ENCODE results near the gene EIF3D.
"Not testable (repeated sequence)": the region's sequence is repeated elsewhere in the genome, so short reads cannot be mapped to it uniquely, and the experiment has no call there.

EIF3D gene

DNA sequence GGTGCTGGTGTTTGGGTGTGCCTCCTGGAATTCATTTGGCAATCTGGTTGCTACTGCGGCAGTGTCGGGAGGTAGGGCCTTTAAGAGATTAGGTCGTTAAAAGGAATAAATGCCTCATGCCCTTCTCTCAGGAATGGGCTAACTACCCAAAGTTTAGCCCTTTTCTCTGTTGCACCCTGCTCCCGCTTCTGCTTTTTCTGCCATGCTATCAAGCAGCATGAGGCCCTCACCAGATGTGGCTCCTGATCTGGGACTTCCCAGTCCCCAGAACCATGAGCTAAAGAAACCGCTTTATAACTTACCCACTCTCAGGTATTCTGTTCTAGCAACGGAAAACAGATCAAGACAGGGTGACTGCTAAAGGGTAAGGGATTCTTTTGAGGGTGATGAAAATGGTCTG is 6.3 kb downstream of the EIF3D start:
- no peak overlapping the region for H3K27ac ChIP-seq (ENCODE audit: low read length)
- H3K9me3 ChIP-seq (ENCODE audit: control insufficient read depth in 1 of 2, low read length in 2 of 2): no peaks in the 10 kb centered on the region
- H3K4me1 ChIP-seq (ENCODE audit: control insufficient read depth in 1 of 2, insufficient read depth in 2 of 2, low read length in 2 of 2): peaks cover 0 to 4% of the 10 kb centered on the region in 2 donors
- H3K4me3 ChIP-seq (ENCODE audit: low read depth in 1 of 2, low read length in 2 of 2): no peak overlapping the region
- peaks cover 72 to 85% of the 10 kb centered on the region in 2 donors for H3K36me3 ChIP-seq (ENCODE audit: control insufficient read depth in 1 of 2, insufficient read depth in 2 of 2, low read length in 2 of 2)
- no peaks in the 10 kb centered on the region for H3K27me3 ChIP-seq (ENCODE audit: low read depth, low read length)

DNA sequence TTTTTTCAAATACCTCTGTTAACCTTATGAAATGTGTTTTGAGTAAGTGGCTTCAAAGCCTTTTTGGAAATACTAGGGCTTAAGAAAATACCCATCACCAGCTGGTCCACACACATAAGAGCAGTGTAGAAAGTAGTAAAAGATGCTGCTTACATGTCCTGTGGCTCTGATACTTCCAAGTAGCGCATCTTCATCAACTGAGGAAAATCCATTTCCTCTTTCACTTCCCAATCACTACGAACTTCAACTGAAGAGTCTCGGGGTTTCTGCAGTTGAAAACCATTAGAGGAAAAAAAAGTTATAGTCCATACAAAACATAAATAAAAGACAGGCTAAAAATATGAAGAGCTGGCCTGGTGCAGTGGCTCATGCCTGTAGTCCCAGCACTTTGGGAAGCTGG is 8.5 kb downstream of the EIF3D start:
- Histone ChIP-seq H3K4me1 (ENCODE audit: control insufficient read depth in 1 of 2, insufficient read depth in 2 of 2, low read length in 2 of 2) (no peaks in the 10 kb centered on the region), H3K36me3 (ENCODE audit: control insufficient read depth in 1 of 2, insufficient read depth in 2 of 2, low read length in 2 of 2) (peaks cover 79 to 100% of the 10 kb centered on the region in 2 donors), H3K27me3 (ENCODE audit: low read depth, low read length) (no peaks in the 10 kb centered on the region), H3K4me3 (ENCODE audit: low read depth in 1 of 2, low read length in 2 of 2) (no peak overlapping the region), H3K9me3 (ENCODE audit: control insufficient read depth in 1 of 2, low read length in 2 of 2) (no peaks in the 10 kb centered on the region), H3K27ac (ENCODE audit: low read length) (no peak overlapping the region)

DNA sequence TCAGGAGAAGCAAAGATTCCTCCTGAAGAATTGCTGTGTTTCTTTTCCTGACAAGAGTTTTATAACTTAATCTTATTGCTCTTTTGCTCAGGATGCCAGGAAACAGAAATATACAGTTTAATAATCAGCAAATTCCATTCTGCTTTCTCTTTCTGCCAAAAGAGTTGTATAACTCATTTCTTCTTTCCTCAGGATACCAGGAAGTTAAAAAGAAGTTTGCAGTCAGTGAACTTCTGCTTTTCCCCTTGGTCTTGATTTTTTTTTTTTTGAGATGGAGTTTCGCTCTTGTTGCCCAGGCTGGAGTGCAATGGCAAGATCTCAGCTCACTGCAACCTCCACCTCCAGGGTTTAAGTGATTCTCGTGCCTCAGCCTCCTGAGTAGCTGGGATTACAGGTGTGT is 9.1 kb downstream of the EIF3D start:
- not testable (repeated sequence) for H3K27ac ChIP-seq (ENCODE audit: low read length); H3K4me1 ChIP-seq (ENCODE audit: control insufficient read depth in 1 of 2, insufficient read depth in 2 of 2, low read length in 2 of 2); H3K9me3 ChIP-seq (ENCODE audit: control insufficient read depth in 1 of 2, low read length in 2 of 2); H3K4me3 ChIP-seq (ENCODE audit: low read depth in 1 of 2, low read length in 2 of 2); H3K27me3 ChIP-seq (ENCODE audit: low read depth, low read length)
- H3K36me3 ChIP-seq (ENCODE audit: control insufficient read depth in 1 of 2, insufficient read depth in 2 of 2, low read length in 2 of 2): peaks cover 76 to 100% of the 10 kb centered on the region in 2 donors

DNA sequence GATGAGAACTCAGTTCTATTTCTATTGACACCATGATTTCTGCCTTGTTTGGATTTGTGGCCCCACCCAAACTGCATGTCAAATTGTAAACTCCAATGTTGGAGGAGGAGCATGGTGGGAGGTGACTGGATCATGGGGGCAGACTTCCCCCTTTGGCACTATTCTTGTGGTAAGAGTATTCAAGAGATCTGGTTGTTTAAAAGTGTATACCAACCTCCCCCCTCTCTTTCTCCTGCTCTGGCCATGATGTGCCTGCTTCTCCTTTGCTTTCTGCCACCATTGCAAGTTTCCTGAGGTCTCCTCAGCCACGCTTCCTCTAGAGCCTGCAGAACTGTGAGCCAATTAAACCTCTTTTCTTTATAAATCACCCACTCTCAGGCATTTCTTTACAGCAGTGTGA is 14.2 kb downstream of the EIF3D start:
- Histone ChIP-seq H3K4me3 (ENCODE audit: low read depth in 1 of 2, low read length in 2 of 2) (no peak overlapping the region), H3K27me3 (ENCODE audit: low read depth, low read length) (no peaks in the 10 kb centered on the region), H3K36me3 (ENCODE audit: control insufficient read depth in 1 of 2, insufficient read depth in 2 of 2, low read length in 2 of 2) (peaks cover 80 to 81% of the 10 kb centered on the region in 2 donors), H3K9me3 (ENCODE audit: control insufficient read depth in 1 of 2, low read length in 2 of 2) (no peaks in the 10 kb centered on the region), H3K4me1 (ENCODE audit: control insufficient read depth in 1 of 2, insufficient read depth in 2 of 2, low read length in 2 of 2) (peaks cover 0 to 3% of the 10 kb centered on the region in 2 donors), H3K27ac (ENCODE audit: low read length) (no peak overlapping the region)

DNA sequence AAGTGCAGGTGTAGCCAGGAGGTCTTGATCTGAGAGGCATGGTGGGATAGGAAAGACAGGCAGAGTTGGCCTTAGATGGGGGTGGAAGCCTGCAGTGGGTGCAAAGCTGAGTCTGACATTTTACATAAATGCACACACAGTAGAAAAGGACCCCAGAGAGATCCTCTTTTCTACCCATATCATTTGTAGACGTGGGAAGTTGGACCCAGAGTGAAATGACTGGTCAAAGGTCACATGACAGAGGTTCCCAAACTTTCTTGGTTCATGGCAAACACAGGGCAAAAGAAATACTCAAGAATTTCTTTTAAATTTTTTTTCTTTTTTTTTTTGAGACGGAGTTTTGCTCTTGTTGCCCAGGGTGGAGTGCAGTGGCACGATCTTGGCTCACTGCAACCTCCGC is 16.0 kb downstream of the EIF3D start:
- no peak overlapping the region for H3K4me3 ChIP-seq (ENCODE audit: low read depth in 1 of 2, low read length in 2 of 2)
- H3K4me1 ChIP-seq (ENCODE audit: control insufficient read depth in 1 of 2, insufficient read depth in 2 of 2, low read length in 2 of 2): peaks cover 0 to 5% of the 10 kb centered on the region in 2 donors
- no peaks in the 10 kb centered on the region for H3K27me3 ChIP-seq (ENCODE audit: low read depth, low read length)
- no peak overlapping the region for H3K27ac ChIP-seq (ENCODE audit: low read length)
- H3K36me3 ChIP-seq (ENCODE audit: control insufficient read depth in 1 of 2, insufficient read depth in 2 of 2, low read length in 2 of 2): peaks cover 63 to 64% of the 10 kb centered on the region in 2 donors
- H3K9me3 ChIP-seq (ENCODE audit: control insufficient read depth in 1 of 2, low read length in 2 of 2): no peaks in the 10 kb centered on the region

DNA sequence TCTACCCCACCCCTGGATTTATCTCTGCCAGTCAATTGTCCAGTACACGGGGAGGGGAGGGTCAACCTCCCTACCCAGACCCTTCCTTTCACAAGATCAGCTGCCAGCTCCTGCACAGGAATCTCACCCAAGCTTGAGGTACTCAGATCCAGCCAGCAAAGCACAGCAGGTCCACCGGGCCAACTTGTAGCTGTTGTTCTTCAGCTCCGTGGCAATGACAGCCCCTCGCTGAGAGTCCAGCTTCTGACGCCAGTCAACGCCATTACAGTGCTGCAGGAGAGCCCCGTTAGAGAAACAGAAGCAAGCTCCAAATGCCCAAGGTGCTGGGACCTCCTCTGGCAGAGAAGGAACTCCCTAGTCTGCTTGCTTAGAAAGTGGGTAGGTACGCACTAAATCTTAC is 16.6 kb downstream of the EIF3D start:
- H3K4me1 ChIP-seq (ENCODE audit: control insufficient read depth in 1 of 2, insufficient read depth in 2 of 2, low read length in 2 of 2): peaks cover 3 to 8% of the 10 kb centered on the region in 2 donors
- H3K27ac ChIP-seq (ENCODE audit: low read length): no peak overlapping the region
- H3K4me3 ChIP-seq (ENCODE audit: low read depth in 1 of 2, low read length in 2 of 2): no peak overlapping the region
- no peaks in the 10 kb centered on the region for H3K27me3 ChIP-seq (ENCODE audit: low read depth, low read length)
- H3K9me3 ChIP-seq (ENCODE audit: control insufficient read depth in 1 of 2, low read length in 2 of 2): no peaks in the 10 kb centered on the region
- peaks cover 56 to 60% of the 10 kb centered on the region in 2 donors for H3K36me3 ChIP-seq (ENCODE audit: control insufficient read depth in 1 of 2, insufficient read depth in 2 of 2, low read length in 2 of 2)

DNA sequence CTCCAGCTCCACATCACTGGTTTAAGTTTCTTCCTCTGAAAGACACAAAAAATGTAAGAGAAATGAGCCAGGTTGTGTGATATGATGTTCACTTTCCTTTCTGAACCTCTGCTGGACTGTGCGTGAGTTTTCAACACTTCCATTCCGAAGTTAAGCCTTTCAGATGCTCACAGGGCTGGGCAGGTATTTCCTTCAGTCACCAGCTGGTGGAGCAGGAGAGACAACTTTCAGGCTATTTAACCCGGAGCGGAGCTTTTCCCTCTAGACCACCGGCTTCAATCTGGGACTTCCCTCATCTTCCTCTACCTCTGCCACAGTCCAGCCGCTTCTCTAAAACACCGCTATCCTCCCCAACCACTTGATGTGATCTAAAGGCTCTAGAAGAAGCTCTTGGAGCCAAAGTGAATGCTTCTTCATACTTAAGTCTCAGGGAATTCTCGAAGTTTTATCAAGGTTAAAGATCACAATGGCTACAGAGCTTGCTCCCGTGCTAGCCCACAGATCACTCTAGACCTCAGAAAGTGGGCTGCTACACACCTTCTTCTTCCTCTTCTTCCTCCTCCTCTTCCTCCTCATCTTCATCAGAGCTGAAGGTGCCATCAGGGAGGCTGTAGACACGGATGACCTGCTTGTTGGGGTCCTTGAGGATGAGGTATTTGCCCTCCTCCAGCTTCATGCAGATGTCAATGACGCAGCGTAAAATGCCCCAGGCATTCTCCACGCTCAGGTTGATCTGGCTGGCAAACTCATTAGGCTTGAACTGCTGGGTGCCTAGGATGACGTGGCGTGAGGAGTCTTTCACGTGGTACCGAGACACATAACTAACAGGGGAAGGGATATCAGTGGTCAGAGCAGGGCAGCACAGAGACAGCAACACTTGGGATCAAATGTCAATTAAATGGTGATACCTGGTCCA is 17.7 kb downstream of the EIF3D start:
- H3K27me3 ChIP-seq (ENCODE audit: low read depth, low read length): no peaks in the 10 kb centered on the region
- H3K9me3 ChIP-seq (ENCODE audit: control insufficient read depth in 1 of 2, low read length in 2 of 2): no peaks in the 10 kb centered on the region
- no peak overlapping the region for H3K27ac ChIP-seq (ENCODE audit: low read length)
- H3K4me1 ChIP-seq (ENCODE audit: control insufficient read depth in 1 of 2, insufficient read depth in 2 of 2, low read length in 2 of 2): peaks cover 6 to 17% of the 10 kb centered on the region in 2 donors
- H3K36me3 ChIP-seq (ENCODE audit: control insufficient read depth in 1 of 2, insufficient read depth in 2 of 2, low read length in 2 of 2): peaks cover 45 to 49% of the 10 kb centered on the region in 2 donors
- H3K4me3 ChIP-seq (ENCODE audit: low read depth in 1 of 2, low read length in 2 of 2): no peak overlapping the region

DNA sequence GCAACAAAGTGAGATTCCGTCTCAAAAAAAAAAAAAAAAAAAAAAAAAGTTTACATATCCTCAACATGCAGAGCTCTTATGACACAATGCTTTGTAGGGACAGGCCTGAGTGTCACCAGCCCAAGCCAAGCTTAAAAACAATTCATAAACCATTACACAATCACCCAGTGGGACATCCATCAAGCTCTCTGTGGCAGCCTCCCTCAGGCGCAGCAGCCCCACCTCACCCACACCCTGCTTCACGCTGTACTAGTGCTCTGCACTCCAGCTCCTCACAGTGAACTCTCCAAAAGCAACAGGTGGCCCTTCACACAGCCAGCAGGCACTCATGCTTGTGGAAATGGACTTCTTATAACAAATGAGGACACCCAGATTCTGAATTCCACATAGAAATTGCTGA is 18.6 kb downstream of the EIF3D start:
- Histone ChIP-seq H3K27me3 (ENCODE audit: low read depth, low read length) (no peaks in the 10 kb centered on the region), H3K36me3 (ENCODE audit: control insufficient read depth in 1 of 2, insufficient read depth in 2 of 2, low read length in 2 of 2) (peaks cover 37 to 41% of the 10 kb centered on the region in 2 donors), H3K9me3 (ENCODE audit: control insufficient read depth in 1 of 2, low read length in 2 of 2) (no peaks in the 10 kb centered on the region), H3K4me3 (ENCODE audit: low read depth in 1 of 2, low read length in 2 of 2) (no peak overlapping the region), H3K27ac (ENCODE audit: low read length) (no peak overlapping the region), H3K4me1 (ENCODE audit: control insufficient read depth in 1 of 2, insufficient read depth in 2 of 2, low read length in 2 of 2) (peaks cover 6 to 19% of the 10 kb centered on the region in 2 donors)

DNA sequence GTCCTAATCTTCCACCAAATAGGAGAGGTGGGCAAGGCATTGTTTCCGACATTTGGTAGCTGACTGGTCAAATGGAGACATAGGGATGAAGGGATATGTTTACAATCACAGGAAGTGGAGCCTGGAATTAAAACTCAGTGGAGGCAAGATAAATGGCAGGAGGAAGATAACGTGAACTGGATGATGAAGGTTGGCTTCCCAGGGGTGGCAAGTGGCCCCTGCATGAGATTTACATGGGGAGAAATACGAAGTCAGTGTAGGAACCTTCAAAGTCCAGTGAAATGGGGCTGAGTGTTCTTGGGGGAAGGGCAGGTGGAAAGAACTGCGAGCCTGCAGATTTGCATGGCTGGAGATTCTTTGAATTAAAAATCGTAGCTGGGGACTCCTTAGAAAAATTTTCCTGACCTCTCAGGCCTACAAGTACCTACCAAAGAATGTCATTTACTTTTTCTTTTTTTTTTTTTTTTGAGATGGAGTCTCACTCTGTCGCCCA is 21.4 kb downstream of the EIF3D start:
- Histone ChIP-seq H3K36me3 (ENCODE audit: control insufficient read depth in 1 of 2, insufficient read depth in 2 of 2, low read length in 2 of 2) (peaks cover 11 to 20% of the 10 kb centered on the region in 2 donors), H3K9me3 (ENCODE audit: control insufficient read depth in 1 of 2, low read length in 2 of 2) (no peaks in the 10 kb centered on the region), H3K27ac (ENCODE audit: low read length) (peak overlapping the region; percentile 74), H3K27me3 (ENCODE audit: low read depth, low read length) (no peaks in the 10 kb centered on the region), H3K4me3 (ENCODE audit: low read depth in 1 of 2, low read length in 2 of 2) (peak overlapping the region; percentile 64 to 79), H3K4me1 (ENCODE audit: control insufficient read depth in 1 of 2, insufficient read depth in 2 of 2, low read length in 2 of 2) (peaks cover 6 to 19% of the 10 kb centered on the region in 2 donors)

DNA sequence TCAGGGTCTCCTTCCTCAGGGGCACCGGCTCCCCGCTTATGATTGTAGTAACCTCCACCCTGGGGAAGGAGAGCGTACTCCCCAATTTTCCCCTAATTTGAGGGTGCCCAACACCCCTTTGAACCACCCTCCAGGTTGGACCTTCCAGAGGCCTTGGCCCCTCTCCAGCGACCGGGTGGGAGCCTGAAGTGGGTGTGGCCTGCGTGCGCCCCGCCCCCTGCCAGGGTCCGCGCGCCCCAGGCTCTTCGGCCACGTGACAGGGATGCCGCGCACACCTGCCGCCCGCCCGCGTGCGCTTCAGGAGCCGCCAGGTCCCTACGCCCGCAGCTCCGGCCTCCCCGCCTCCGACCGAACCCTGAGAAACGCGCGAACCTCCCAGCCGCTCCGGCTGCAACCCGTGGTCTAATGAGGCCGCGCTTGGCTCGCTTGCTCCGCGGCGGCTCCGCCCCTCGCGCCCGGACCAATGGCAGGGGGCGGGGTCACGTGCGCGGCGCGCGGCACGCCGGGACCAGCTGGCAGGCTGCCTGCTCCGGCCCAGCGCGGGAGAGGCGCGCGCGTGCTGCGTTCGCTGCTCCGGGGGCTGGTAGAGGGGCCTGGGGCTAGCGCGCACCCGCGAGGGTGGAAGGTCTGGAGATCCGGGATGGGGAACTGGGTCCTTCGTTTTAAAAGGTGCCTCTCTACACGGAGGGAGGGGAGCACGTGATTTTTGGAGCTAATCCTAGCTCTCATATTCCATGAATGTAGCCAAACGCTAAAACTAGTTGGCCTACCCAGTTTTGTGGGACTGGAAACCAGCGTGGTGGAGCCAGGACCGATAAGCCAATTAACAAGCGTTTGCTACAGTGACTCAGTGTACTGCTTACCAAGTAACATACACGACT is 22.1 kb downstream of the EIF3D start, which contains the start of gene FOXRED2:
Gene FOXRED2, minus strand, starts transcription at position 404 of the 881 bp plus-strand sequence. CDS start 618 bp downstream, outside the sequence.
- peaks cover 4 to 14% of the 10 kb centered on the region in 2 donors for H3K36me3 ChIP-seq (ENCODE audit: control insufficient read depth in 1 of 2, insufficient read depth in 2 of 2, low read length in 2 of 2)
- peak within 1 kb of the TSS; percentile 64 to 79 for H3K4me3 ChIP-seq (ENCODE audit: low read depth in 1 of 2, low read length in 2 of 2)
- H3K27ac ChIP-seq (ENCODE audit: low read length): peak within 1 kb of the TSS; percentile 74
- H3K4me1 ChIP-seq (ENCODE audit: control insufficient read depth in 1 of 2, insufficient read depth in 2 of 2, low read length in 2 of 2): peaks cover 6 to 19% of the 10 kb centered on the region in 2 donors
- H3K27me3 ChIP-seq (ENCODE audit: low read depth, low read length): no peaks in the 10 kb centered on the region
- no peaks in the 10 kb centered on the region for H3K9me3 ChIP-seq (ENCODE audit: control insufficient read depth in 1 of 2, low read length in 2 of 2)
